ENCODE results near the gene OR7D2.

DNA sequence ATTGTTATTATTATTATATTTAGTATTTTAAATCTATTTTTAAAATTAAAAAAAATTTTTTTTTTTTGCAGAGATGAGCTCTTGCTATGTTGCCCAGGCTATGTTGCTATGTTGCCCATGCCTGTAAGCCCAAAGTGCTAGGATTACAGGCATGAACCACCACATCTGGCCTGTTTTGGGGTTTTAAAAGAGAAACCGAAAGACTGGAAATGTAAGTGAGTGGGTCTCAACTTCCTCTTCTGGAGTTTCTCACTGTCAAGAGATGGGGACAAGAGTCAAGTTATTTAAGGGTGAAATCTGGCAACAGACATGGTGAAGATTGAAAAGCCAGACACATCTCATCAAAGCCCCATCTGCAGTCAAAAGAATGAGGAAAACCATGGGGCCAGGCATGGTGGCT lies 47.8 kb upstream of the OR7D2 start:
- no peak for TF ChIP-seq EZH2 (IDR thresholded peaks at IDR 0.05; ENCODE audit: low read depth, unreplicated experiment)
- TF ChIP-seq, protein P1, sequence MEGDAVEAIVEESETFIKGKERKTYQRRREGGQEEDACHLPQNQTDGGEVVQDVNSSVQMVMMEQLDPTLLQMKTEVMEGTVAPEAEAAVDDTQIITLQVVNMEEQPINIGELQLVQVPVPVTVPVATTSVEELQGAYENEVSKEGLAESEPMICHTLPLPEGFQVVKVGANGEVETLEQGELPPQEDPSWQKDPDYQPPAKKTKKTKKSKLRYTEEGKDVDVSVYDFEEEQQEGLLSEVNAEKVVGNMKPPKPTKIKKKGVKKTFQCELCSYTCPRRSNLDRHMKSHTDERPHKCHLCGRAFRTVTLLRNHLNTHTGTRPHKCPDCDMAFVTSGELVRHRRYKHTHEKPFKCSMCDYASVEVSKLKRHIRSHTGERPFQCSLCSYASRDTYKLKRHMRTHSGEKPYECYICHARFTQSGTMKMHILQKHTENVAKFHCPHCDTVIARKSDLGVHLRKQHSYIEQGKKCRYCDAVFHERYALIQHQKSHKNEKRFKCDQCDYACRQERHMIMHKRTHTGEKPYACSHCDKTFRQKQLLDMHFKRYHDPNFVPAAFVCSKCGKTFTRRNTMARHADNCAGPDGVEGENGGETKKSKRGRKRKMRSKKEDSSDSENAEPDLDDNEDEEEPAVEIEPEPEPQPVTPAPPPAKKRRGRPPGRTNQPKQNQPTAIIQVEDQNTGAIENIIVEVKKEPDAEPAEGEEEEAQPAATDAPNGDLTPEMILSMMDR (conservative IDR thresholded peaks at IDR 0.05; ENCODE audit: low read depth in 2 of 2): no peak
- no peak for TF ChIP-seq POLR2AphosphoS5 (IDR thresholded peaks at IDR 0.05; ENCODE audit: low read depth)
- TF ChIP-seq, protein P2, sequence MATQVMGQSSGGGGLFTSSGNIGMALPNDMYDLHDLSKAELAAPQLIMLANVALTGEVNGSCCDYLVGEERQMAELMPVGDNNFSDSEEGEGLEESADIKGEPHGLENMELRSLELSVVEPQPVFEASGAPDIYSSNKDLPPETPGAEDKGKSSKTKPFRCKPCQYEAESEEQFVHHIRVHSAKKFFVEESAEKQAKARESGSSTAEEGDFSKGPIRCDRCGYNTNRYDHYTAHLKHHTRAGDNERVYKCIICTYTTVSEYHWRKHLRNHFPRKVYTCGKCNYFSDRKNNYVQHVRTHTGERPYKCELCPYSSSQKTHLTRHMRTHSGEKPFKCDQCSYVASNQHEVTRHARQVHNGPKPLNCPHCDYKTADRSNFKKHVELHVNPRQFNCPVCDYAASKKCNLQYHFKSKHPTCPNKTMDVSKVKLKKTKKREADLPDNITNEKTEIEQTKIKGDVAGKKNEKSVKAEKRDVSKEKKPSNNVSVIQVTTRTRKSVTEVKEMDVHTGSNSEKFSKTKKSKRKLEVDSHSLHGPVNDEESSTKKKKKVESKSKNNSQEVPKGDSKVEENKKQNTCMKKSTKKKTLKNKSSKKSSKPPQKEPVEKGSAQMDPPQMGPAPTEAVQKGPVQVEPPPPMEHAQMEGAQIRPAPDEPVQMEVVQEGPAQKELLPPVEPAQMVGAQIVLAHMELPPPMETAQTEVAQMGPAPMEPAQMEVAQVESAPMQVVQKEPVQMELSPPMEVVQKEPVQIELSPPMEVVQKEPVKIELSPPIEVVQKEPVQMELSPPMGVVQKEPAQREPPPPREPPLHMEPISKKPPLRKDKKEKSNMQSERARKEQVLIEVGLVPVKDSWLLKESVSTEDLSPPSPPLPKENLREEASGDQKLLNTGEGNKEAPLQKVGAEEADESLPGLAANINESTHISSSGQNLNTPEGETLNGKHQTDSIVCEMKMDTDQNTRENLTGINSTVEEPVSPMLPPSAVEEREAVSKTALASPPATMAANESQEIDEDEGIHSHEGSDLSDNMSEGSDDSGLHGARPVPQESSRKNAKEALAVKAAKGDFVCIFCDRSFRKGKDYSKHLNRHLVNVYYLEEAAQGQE (IDR thresholded peaks at IDR 0.05; ENCODE audit: unreplicated experiment): no peak
- no peak for TF ChIP-seq EZH2phosphoT487 (IDR thresholded peaks at IDR 0.05; ENCODE audit: unreplicated experiment)
- TF ChIP-seq ZNF114 (CRISPR knock-in tag; IDR thresholded peaks at IDR 0.05): no peak
- no peak for TF ChIP-seq CREB1 (CRISPR knock-in tag; IDR thresholded peaks at IDR 0.05; ENCODE audit: low read depth)
- TF ChIP-seq ZNF331 (CRISPR knock-in tag; IDR thresholded peaks at IDR 0.05; ENCODE audit: low read depth): no peak
- no peak for TF ChIP-seq JUNB (IDR thresholded peaks at IDR 0.05; ENCODE audit: unreplicated experiment)
- TF ChIP-seq NANOG (IDR thresholded peaks at IDR 0.05; ENCODE audit: borderline replicate concordance): no peak
- TF ChIP-seq STAT1 (IDR thresholded peaks at IDR 0.05; ENCODE audit: unreplicated experiment): no peak
- TF ChIP-seq, protein P3, sequence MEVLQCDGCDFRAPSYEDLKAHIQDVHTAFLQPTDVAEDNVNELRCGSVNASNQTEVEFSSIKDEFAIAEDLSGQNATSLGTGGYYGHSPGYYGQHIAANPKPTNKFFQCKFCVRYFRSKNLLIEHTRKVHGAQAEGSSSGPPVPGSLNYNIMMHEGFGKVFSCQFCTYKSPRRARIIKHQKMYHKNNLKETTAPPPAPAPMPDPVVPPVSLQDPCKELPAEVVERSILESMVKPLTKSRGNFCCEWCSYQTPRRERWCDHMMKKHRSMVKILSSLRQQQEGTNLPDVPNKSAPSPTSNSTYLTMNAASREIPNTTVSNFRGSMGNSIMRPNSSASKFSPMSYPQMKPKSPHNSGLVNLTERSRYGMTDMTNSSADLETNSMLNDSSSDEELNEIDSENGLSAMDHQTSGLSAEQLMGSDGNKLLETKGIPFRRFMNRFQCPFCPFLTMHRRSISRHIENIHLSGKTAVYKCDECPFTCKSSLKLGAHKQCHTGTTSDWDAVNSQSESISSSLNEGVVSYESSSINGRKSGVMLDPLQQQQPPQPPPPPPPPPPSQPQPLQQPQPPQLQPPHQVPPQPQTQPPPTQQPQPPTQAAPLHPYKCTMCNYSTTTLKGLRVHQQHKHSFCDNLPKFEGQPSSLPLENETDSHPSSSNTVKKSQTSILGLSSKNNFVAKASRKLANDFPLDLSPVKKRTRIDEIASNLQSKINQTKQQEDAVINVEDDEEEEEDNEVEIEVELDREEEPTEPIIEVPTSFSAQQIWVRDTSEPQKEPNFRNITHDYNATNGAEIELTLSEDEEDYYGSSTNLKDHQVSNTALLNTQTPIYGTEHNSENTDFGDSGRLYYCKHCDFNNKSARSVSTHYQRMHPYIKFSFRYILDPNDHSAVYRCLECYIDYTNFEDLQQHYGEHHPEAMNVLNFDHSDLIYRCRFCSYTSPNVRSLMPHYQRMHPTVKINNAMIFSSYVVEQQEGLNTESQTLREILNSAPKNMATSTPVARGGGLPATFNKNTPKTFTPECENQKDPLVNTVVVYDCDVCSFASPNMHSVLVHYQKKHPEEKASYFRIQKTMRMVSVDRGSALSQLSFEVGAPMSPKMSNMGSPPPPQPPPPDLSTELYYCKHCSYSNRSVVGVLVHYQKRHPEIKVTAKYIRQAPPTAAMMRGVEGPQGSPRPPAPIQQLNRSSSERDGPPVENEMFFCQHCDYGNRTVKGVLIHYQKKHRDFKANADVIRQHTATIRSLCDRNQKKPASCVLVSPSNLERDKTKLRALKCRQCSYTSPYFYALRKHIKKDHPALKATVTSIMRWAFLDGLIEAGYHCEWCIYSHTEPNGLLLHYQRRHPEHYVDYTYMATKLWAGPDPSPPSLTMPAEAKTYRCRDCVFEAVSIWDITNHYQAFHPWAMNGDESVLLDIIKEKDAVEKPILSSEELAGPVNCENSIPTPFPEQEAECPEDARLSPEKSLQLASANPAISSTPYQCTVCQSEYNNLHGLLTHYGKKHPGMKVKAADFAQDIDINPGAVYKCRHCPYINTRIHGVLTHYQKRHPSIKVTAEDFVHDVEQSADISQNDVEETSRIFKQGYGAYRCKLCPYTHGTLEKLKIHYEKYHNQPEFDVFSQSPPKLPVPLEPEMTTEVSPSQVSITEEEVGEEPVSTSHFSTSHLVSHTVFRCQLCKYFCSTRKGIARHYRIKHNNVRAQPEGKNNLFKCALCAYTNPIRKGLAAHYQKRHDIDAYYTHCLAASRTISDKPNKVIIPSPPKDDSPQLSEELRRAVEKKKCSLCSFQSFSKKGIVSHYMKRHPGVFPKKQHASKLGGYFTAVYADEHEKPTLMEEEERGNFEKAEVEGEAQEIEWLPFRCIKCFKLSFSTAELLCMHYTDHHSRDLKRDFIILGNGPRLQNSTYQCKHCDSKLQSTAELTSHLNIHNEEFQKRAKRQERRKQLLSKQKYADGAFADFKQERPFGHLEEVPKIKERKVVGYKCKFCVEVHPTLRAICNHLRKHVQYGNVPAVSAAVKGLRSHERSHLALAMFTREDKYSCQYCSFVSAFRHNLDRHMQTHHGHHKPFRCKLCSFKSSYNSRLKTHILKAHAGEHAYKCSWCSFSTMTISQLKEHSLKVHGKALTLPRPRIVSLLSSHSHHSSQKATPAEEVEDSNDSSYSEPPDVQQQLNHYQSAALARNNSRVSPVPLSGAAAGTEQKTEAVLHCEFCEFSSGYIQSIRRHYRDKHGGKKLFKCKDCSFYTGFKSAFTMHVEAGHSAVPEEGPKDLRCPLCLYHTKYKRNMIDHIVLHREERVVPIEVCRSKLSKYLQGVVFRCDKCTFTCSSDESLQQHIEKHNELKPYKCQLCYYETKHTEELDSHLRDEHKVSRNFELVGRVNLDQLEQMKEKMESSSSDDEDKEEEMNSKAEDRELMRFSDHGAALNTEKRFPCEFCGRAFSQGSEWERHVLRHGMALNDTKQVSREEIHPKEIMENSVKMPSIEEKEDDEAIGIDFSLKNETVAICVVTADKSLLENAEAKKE (CRISPR knock-in tag; IDR thresholded peaks at IDR 0.05): no peak
- TF ChIP-seq, protein P4, sequence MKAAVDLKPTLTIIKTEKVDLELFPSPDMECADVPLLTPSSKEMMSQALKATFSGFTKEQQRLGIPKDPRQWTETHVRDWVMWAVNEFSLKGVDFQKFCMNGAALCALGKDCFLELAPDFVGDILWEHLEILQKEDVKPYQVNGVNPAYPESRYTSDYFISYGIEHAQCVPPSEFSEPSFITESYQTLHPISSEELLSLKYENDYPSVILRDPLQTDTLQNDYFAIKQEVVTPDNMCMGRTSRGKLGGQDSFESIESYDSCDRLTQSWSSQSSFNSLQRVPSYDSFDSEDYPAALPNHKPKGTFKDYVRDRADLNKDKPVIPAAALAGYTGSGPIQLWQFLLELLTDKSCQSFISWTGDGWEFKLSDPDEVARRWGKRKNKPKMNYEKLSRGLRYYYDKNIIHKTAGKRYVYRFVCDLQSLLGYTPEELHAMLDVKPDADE (IDR thresholded peaks at IDR 0.05): no peak
